Gastroesophageal sphincter (tissue), 3 donors: ENCODE data around the gene RNF183.

Source experiments
- CTCF ChIP-seq, 4 experiments: fragments of 200-600 bp in 2 of 4; fragments of 450-650 bp in 2 of 4; sonication (generic) in 1 of 4; IDR thresholded peaks; one replicate each; pipeline ENCODE4 v1.5.1; 2017 to 2019; ENCODE audit warnings: antibody characterized with exemption in 4 of 4, mild to moderate bottlenecking in 2 of 4, moderate library complexity in 2 of 4
- POLR2A ChIP-seq, 2 donors: fragments of 450-650 bp; IDR thresholded peaks; one replicate each; pipeline ENCODE4 v1.6.1; 2017; ENCODE audit warnings: antibody characterized with exemption in 2 of 2, mild to moderate bottlenecking in 2 of 2, moderate library complexity in 1 of 2

- TF ChIP-seq CTCF (IDR thresholded peaks at IDR 0.05): no peak
- no peak for TF ChIP-seq POLR2A (IDR thresholded peaks at IDR 0.05)
Measured at GRCh38 chr9:113316030-113316429, 12.9 kb upstream of the RNF183 start.
